Endothelial cell of umbilical vein (primary cell): ENCODE data around the gene KCNN3.

Experiments
- POLR2A ChIP-seq: IDR thresholded peaks from 2 replicates; pipeline ENCODE4 v1.6.1; 2012; ENCODE audit warnings: low read depth, mild to moderate bottlenecking, control low read depth, low read length
- POLR2AphosphoS5 ChIP-seq: IDR thresholded peaks from 2 replicates; pipeline ENCODE4 v1.6.1; 2012; ENCODE audit warnings: low read depth, mild to moderate bottlenecking, control low read depth, low read length, moderate library complexity; ENCODE audit not compliant: insufficient read depth
- TF ChIP-seq, protein P1 (sequence below), 2 donors: IDR thresholded peaks; 1 replicate in 1 of 2; 2 replicates in 1 of 2; pipeline ENCODE4 v1.5.1; 2011; ENCODE audit warnings: low read length in 2 of 2, mild to moderate bottlenecking in 2 of 2, moderate library complexity in 2 of 2, control low read depth in 1 of 2, inconsistent platforms in 1 of 2, low read depth in 1 of 2; ENCODE audit not compliant: insufficient read depth in 1 of 2; ENCODE audit errors: extremely low read depth in 1 of 2
- TF ChIP-seq, protein P2 (sequence below): IDR thresholded peaks from 2 replicates; pipeline ENCODE4 v1.6.1; 2011; ENCODE audit not compliant: insufficient read depth, insufficient read length

DNA sequence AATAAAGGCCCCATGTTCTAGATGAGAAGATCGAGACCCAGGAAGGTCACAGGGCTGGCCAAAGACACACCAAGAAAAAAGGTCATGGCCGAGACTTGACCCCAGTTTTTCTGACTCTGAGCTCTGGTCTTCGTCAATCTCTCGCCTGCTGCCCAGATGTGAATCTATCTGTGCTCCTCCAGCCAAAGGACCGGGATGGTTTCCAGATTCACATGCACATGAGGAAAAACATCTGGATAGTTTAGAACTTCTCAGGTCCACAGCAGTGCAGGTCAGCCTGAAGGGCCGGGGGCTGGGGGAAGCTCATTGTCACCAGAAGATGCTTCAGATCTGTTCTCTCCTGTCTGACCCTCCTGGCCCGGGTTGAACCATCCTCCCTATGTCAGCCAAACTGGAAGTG lies 49.0 kb downstream of the KCNN3 start:
- TF ChIP-seq, protein P1, sequence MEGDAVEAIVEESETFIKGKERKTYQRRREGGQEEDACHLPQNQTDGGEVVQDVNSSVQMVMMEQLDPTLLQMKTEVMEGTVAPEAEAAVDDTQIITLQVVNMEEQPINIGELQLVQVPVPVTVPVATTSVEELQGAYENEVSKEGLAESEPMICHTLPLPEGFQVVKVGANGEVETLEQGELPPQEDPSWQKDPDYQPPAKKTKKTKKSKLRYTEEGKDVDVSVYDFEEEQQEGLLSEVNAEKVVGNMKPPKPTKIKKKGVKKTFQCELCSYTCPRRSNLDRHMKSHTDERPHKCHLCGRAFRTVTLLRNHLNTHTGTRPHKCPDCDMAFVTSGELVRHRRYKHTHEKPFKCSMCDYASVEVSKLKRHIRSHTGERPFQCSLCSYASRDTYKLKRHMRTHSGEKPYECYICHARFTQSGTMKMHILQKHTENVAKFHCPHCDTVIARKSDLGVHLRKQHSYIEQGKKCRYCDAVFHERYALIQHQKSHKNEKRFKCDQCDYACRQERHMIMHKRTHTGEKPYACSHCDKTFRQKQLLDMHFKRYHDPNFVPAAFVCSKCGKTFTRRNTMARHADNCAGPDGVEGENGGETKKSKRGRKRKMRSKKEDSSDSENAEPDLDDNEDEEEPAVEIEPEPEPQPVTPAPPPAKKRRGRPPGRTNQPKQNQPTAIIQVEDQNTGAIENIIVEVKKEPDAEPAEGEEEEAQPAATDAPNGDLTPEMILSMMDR (IDR thresholded peaks at IDR 0.05; ENCODE audit: extremely low read depth in 1 of 2, insufficient read depth in 1 of 2, low read depth in 1 of 2, low read length in 2 of 2): no peak
- TF ChIP-seq, protein P2, sequence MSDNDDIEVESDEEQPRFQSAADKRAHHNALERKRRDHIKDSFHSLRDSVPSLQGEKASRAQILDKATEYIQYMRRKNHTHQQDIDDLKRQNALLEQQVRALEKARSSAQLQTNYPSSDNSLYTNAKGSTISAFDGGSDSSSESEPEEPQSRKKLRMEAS: no peak
- no peak for TF ChIP-seq POLR2A
- no peak for TF ChIP-seq POLR2AphosphoS5
